Mesodermal cell (in vitro differentiated cells): ENCODE results near the gene TTC24.
"Not testable (repeated sequence)": the region's sequence is repeated elsewhere in the genome, so short reads cannot be mapped to it uniquely, and the experiment has no call there.

Experiments used
- H3K27ac ChIP-seq: 2 replicates; pipeline ENCODE4 v1.7.0; 2013; ENCODE audit warnings: mild to moderate bottlenecking, low read depth, low read length, moderate library complexity; ENCODE audit not compliant: severe bottlenecking
- H3K36me3 ChIP-seq: 2 replicates; pipeline ENCODE4 v1.7.1; 2013; ENCODE audit warnings: mild to moderate bottlenecking, low read length, moderate library complexity; ENCODE audit not compliant: control insufficient read depth, insufficient read depth
- H3K4me1 ChIP-seq: one replicate; pipeline ENCODE4 v1.7.1; 2013; ENCODE audit warnings: mild to moderate bottlenecking, low read length; ENCODE audit not compliant: insufficient read depth, control insufficient read depth, poor library complexity, severe bottlenecking
- H3K4me3 ChIP-seq: 2 replicates; pipeline ENCODE4 v1.7.0; 2013; ENCODE audit warnings: low read length, control low read depth, mild to moderate bottlenecking; ENCODE audit not compliant: insufficient read depth, poor library complexity, severe bottlenecking; ENCODE audit errors: extremely low read depth
- H3K9me3 ChIP-seq: 2 replicates; pipeline ENCODE4 v1.7.1; 2013; ENCODE audit warnings: mild to moderate bottlenecking, low read length, moderate library complexity; ENCODE audit not compliant: control insufficient read depth
- WGBS, 2 experiments: methylation state at CpG; one replicate each; pipeline ENCODE4 v1.1.5; 2013; ENCODE audit warnings: missing lambda C conversion rate in 2 of 2; ENCODE audit not compliant: insufficient coverage in 2 of 2; 5-methylcytosine and 5-hydroxymethylcytosine counted together

The TTC24 gene

GRCh38 chr1:156595016-156595415, 15.5 kb downstream of the TTC24 start:
- no peaks in the 10 kb centered on the region for H3K4me1 ChIP-seq
- peaks cover 69% of the 10 kb centered on the region for H3K36me3 ChIP-seq
- no peak overlapping the region for H3K27ac ChIP-seq
- no peak overlapping the region for H3K4me3 ChIP-seq
- 95 to 100% methylated on average over 2 of the region's 2 CpGs for WGBS, 2 experiments
- no peaks in the 10 kb centered on the region for H3K9me3 ChIP-seq

- H3K36me3 ChIP-seq: peaks cover 69% of the 10 kb centered on the region
- WGBS, 2 experiments: 100% methylated on average over 1 of the region's 3 CpGs; no CpG with 5 or more reads in 1 of the 2 experiments
- no peaks in the 10 kb centered on the region for H3K9me3 ChIP-seq
- no peak overlapping the region for H3K27ac ChIP-seq
- no peaks in the 10 kb centered on the region for H3K4me1 ChIP-seq
- H3K4me3 ChIP-seq: no peak overlapping the region
Observed at GRCh38 chr1:156596426-156596825, 16.9 kb downstream of the TTC24 start.

GRCh38 chr1:156598125-156598524, 18.6 kb downstream of the TTC24 start:
- no peak overlapping the region for H3K27ac ChIP-seq
- no peaks in the 10 kb centered on the region for H3K9me3 ChIP-seq
- H3K36me3 ChIP-seq: peaks cover 64% of the 10 kb centered on the region
- no peak overlapping the region for H3K4me3 ChIP-seq
- no peaks in the 10 kb centered on the region for H3K4me1 ChIP-seq
- 91 to 94% methylated on average over 5 of the region's 5 CpGs for WGBS, 2 experiments

- no peaks in the 10 kb centered on the region for H3K9me3 ChIP-seq
- H3K4me3 ChIP-seq: no peak overlapping the region
- H3K4me1 ChIP-seq: no peaks in the 10 kb centered on the region
- peaks cover 57% of the 10 kb centered on the region for H3K36me3 ChIP-seq
- 100% methylated on average over 2 of the region's 4 CpGs; no CpG with 5 or more reads in 1 of the 2 experiments for WGBS, 2 experiments
- H3K27ac ChIP-seq: no peak overlapping the region
Observed at GRCh38 chr1:156598731-156599432, 19.4 kb downstream of the TTC24 start.

GRCh38 chr1:156599811-156600210, 20.3 kb downstream of the TTC24 start:
- 93% methylated on average over 2 of the region's 3 CpGs; no CpG with 5 or more reads in 1 of the 2 experiments for WGBS, 2 experiments

GRCh38 chr1:156600733-156601121, 21.2 kb downstream of the TTC24 start:
- peaks cover 40% of the 10 kb centered on the region for H3K36me3 ChIP-seq
- 1 to 5% methylated on average over 12 to 13 of the region's 13 CpGs for WGBS, 2 experiments
- H3K4me1 ChIP-seq: no peaks in the 10 kb centered on the region
- peak overlapping the region; percentile 75 for H3K4me3 ChIP-seq
- H3K27ac ChIP-seq: peak overlapping the region; percentile 85
- no peaks in the 10 kb centered on the region for H3K9me3 ChIP-seq

More at GRCh38 chr1:156599811-156600210, 20.3 kb downstream of the TTC24 start:
- peaks cover 47% of the 10 kb centered on the region for H3K36me3 ChIP-seq
- H3K4me1 ChIP-seq: no peaks in the 10 kb centered on the region
- no peak overlapping the region for H3K27ac ChIP-seq
- no peaks in the 10 kb centered on the region for H3K9me3 ChIP-seq
- no peak overlapping the region for H3K4me3 ChIP-seq

GRCh38 chr1:156601122-156601830, 21.8 kb downstream of the TTC24 start, which contains the start of gene GPATCH4:
Gene GPATCH4, minus strand, starts transcription at chr1:156601479.
- Histone ChIP-seq H3K4me1 (no peaks in the 10 kb centered on the region), H3K27ac (peak within 1 kb of the TSS; percentile 85), H3K36me3 (peaks cover 34% of the 10 kb centered on the region), H3K4me3 (peak within 1 kb of the TSS; percentile 75), H3K9me3 (no peaks in the 10 kb centered on the region)
- 0 to 1% methylated on average over 35 of the region's 35 CpGs for WGBS, 2 experiments

- peaks cover 29% of the 10 kb centered on the region for H3K36me3 ChIP-seq
- WGBS, 2 experiments: 90 to 92% methylated on average over 9 to 11 of the region's 12 CpGs
- peak overlapping the region; percentile 75 for H3K4me3 ChIP-seq
- no peaks in the 10 kb centered on the region for H3K9me3 ChIP-seq
- H3K4me1 ChIP-seq: no peaks in the 10 kb centered on the region
- H3K27ac ChIP-seq: peak overlapping the region; percentile 85
Observed at GRCh38 chr1:156601892-156602291, 22.4 kb downstream of the TTC24 start.

- Histone ChIP-seq H3K27ac (no peak overlapping the region), H3K4me3 (no peak overlapping the region), H3K9me3 (no peaks in the 10 kb centered on the region), H3K4me1 (no peaks in the 10 kb centered on the region), H3K36me3 (peaks cover 22% of the 10 kb centered on the region)
- 41 to 44% methylated on average over 8 of the region's 10 CpGs for WGBS, 2 experiments
Observed at GRCh38 chr1:156602557-156602993, 23.1 kb downstream of the TTC24 start.

GRCh38 chr1:156607344-156607743, 27.8 kb downstream of the TTC24 start:
- H3K4me3 ChIP-seq, H3K9me3 ChIP-seq, H3K27ac ChIP-seq, H3K4me1 ChIP-seq, H3K36me3 ChIP-seq: not testable (repeated sequence)
- WGBS, 2 experiments: 94% methylated on average over 4 of the region's 4 CpGs; no CpG with 5 or more reads in 1 of the 2 experiments
